H1 (cell line): ENCODE data around the gene DPP10. TPM values are rescaled to one million over a fixed set of nuclear protein-coding genes. Genes with fewer than 3 reads are reported as not detected.

Experiments
- CTCF ChIA-PET: fragments of 300-600 bp; sonication (Branson Sonifier 250); formaldehyde crosslinking; loops from one replicate; lab custom pipeline; 2021; ENCODE audit not compliant: partially characterized antibody; lab: Charles Lee
- POLR2A ChIA-PET: fragments of 300-600 bp; sonication (Branson Sonifier 250); formaldehyde crosslinking; loops from one replicate; lab custom pipeline; 2021; ENCODE audit warnings: inconsistent platforms; ENCODE audit not compliant: partially characterized antibody; lab: Charles Lee
- DNase-seq, 2 experiments: peaks; one replicate each; pipeline versions ENCODE4 v3.0.0 to v3.0.0-alpha.2; 2010 to 2022; ENCODE audit warnings: low spot score in 2 of 2, low read depth in 1 of 2, mixed read lengths in 1 of 2
- FAIRE-seq: peaks from 2 replicates; lab custom pipeline; 2011; peaks lifted over from hg19 to GRCh38; lab: Jason Lieb, UNC
- H2AFZ ChIP-seq: 2 replicates; pipeline ENCODE4 v1.8.1; 2012; ENCODE audit warnings: low read length, inconsistent platforms
- H2AK5ac ChIP-seq: 2 replicates; pipeline ENCODE4 v1.6.1; 2013; ENCODE audit warnings: low read depth, low read length
- H2BK120ac ChIP-seq: replicated peaks from 2 replicates; pipeline ENCODE3; 2013; ENCODE audit warnings: low read depth, low read length, inconsistent platforms
- H2BK12ac ChIP-seq: 2 replicates; pipeline ENCODE4 v1.6.1; 2013; ENCODE audit warnings: low read depth, low read length
- H2BK15ac ChIP-seq: 2 replicates; pipeline ENCODE4 v1.6.1; 2013; ENCODE audit warnings: low read length
- H2BK20ac ChIP-seq: 2 replicates; pipeline ENCODE4 v1.6.1; 2013; ENCODE audit warnings: low read length
- H2BK5ac ChIP-seq: 2 replicates; pipeline ENCODE4 v1.6.1; 2013; ENCODE audit warnings: low read depth, low read length
- H3K14ac ChIP-seq: 2 replicates; pipeline ENCODE4 v1.6.1; 2013; ENCODE audit warnings: inconsistent platforms; ENCODE audit not compliant: insufficient read length
- H3K18ac ChIP-seq: 2 replicates; pipeline ENCODE4 v1.6.1; 2013; ENCODE audit warnings: low read length; ENCODE audit errors: extremely low read depth
- H3K23ac ChIP-seq: 2 replicates; pipeline ENCODE4 v1.6.1; 2013; ENCODE audit warnings: inconsistent platforms; ENCODE audit not compliant: insufficient read length
- H3K23me2 ChIP-seq: 2 replicates; pipeline ENCODE4 v1.6.1; 2013; ENCODE audit warnings: low read depth, low read length
- H3K27ac ChIP-seq: 2 replicates; pipeline ENCODE4 v1.6.1; 2011; ENCODE audit warnings: low read depth, low read length, inconsistent platforms
- H3K27me3 ChIP-seq, 4 experiments: replicated peaks in 1 of 4; 1 replicate in 1 of 4; 2 replicates in 3 of 4; pipeline versions ENCODE4 v1.6.1 to v1.8.1; 2011 to 2013; ENCODE audit warnings: low read length in 3 of 4, mild to moderate bottlenecking in 3 of 4, inconsistent platforms in 2 of 4, mixed read lengths in 2 of 4, moderate library complexity in 1 of 4; ENCODE audit not compliant: control insufficient read depth in 3 of 4, insufficient read depth in 3 of 4; ENCODE audit errors: extremely low read depth in 1 of 4
- H3K36me3 ChIP-seq, 4 experiments: 2 replicates each; pipeline versions ENCODE4 v1.6.1 to v1.8.1; 2011 to 2013; ENCODE audit warnings: mild to moderate bottlenecking in 4 of 4, low read length in 3 of 4, moderate library complexity in 2 of 4, control low read depth in 1 of 4, inconsistent platforms in 1 of 4; ENCODE audit not compliant: insufficient read depth in 4 of 4, control insufficient read depth in 2 of 4
- H3K4ac ChIP-seq: replicated peaks from 2 replicates; pipeline ENCODE3; 2013; ENCODE audit warnings: low read length, low read depth, mixed read lengths, inconsistent platforms; ENCODE audit not compliant: insufficient read length
- H3K4me1 ChIP-seq, 4 experiments: replicated peaks in 1 of 4; 1 replicate in 1 of 4; 2 replicates in 3 of 4; pipeline versions ENCODE4 v1.6.1 to v1.8.1; 2011 to 2013; ENCODE audit warnings: low read length in 3 of 4, inconsistent platforms in 2 of 4, mixed read lengths in 1 of 4; ENCODE audit not compliant: insufficient read depth in 4 of 4, control insufficient read depth in 3 of 4
- H3K4me2 ChIP-seq, 2 experiments: 2 replicates each; pipeline versions ENCODE4 v1.6.1 to v1.8.1; 2011 to 2013; ENCODE audit warnings: low read depth in 2 of 2, low read length in 2 of 2, control low read depth in 1 of 2, inconsistent platforms in 1 of 2, mild to moderate bottlenecking in 1 of 2; ENCODE audit not compliant: insufficient read depth in 1 of 2
- H3K4me3 ChIP-seq, 4 experiments: fragments of 200-600, 300-600 bp in 1 of 4; sonication (generic), shearing (Covaris generic), sonication (Bioruptor Twin) in 1 of 4; 2 replicates each; pipeline versions ENCODE4 v1.5.1 to v1.8.1; 2011 to 2016; ENCODE audit warnings: low read length in 4 of 4, low read depth in 3 of 4, control low read depth in 2 of 4, inconsistent platforms in 2 of 4, mild to moderate bottlenecking in 2 of 4, mixed read lengths in 1 of 4, moderate library complexity in 1 of 4; ENCODE audit not compliant: insufficient read depth in 2 of 4; ENCODE audit errors: extremely low read depth in 1 of 4
- H3K56ac ChIP-seq: replicated peaks from 2 replicates; pipeline ENCODE3; 2013; ENCODE audit warnings: low read depth, mild to moderate bottlenecking, mixed read lengths, low read length, inconsistent platforms; ENCODE audit not compliant: insufficient read length
- H3K79me1 ChIP-seq: 2 replicates; pipeline ENCODE4 v1.6.1; 2013; ENCODE audit warnings: low read depth, low read length, control low read depth
- H3K79me2 ChIP-seq, 2 experiments: 2 replicates each; pipeline versions ENCODE4 v1.6.1 to v1.8.1; 2012 to 2013; ENCODE audit warnings: low read length in 2 of 2, mild to moderate bottlenecking in 2 of 2, inconsistent platforms in 1 of 2; ENCODE audit not compliant: insufficient read depth in 2 of 2, control insufficient read depth in 1 of 2
- H3K9ac ChIP-seq, 4 experiments: replicated peaks in 1 of 4; 1 replicate in 1 of 4; 2 replicates in 3 of 4; pipeline versions ENCODE4 v1.6.1 to v1.8.1; 2011 to 2013; ENCODE audit warnings: low read depth in 3 of 4, low read length in 3 of 4, control low read depth in 2 of 4, mild to moderate bottlenecking in 2 of 4, moderate library complexity in 2 of 4, inconsistent platforms in 1 of 4; ENCODE audit errors: extremely low read depth in 1 of 4
- H3K9me3 ChIP-seq, 2 experiments: 2 replicates each; pipeline versions ENCODE4 v1.6.1 to v1.8.1; 2012 to 2013; ENCODE audit warnings: mild to moderate bottlenecking in 2 of 2, moderate library complexity in 2 of 2, control low read depth in 1 of 2, inconsistent platforms in 1 of 2, low read depth in 1 of 2, low read length in 1 of 2, mixed read lengths in 1 of 2; ENCODE audit not compliant: insufficient read depth in 2 of 2
- H4K20me1 ChIP-seq, 2 experiments: replicated peaks in 1 of 2; 2 replicates each; pipeline versions ENCODE3 to v1.8.1; 2011 to 2013; ENCODE audit warnings: inconsistent platforms in 2 of 2, low read length in 2 of 2, mild to moderate bottlenecking in 1 of 2; ENCODE audit not compliant: insufficient read depth in 2 of 2, control insufficient read depth in 1 of 2
- H4K5ac ChIP-seq: 2 replicates; pipeline ENCODE4 v1.6.1; 2013; ENCODE audit warnings: low read length, low read depth, mixed read lengths, inconsistent platforms; ENCODE audit not compliant: insufficient read length
- H4K8ac ChIP-seq: 2 replicates; pipeline ENCODE4 v1.8.0; 2013; ENCODE audit warnings: mild to moderate bottlenecking, moderate library complexity, low read length, inconsistent platforms; ENCODE audit not compliant: insufficient read depth; ENCODE audit errors: extremely low read depth
- H4K91ac ChIP-seq: replicated peaks from 2 replicates; pipeline ENCODE3; 2013; ENCODE audit warnings: low read length, mixed read lengths, inconsistent platforms; ENCODE audit not compliant: insufficient read length
- ASH2L ChIP-seq: fragments of 200-600, 300-600 bp; sonication (generic); IDR thresholded peaks from one replicate; pipeline ENCODE4 v1.7.1; 2017; ENCODE audit warnings: low read length
- BCL11A ChIP-seq, 2 experiments: IDR thresholded peaks; one replicate each; pipeline ENCODE4 v1.6.1; 2011; ENCODE audit warnings: low read depth in 2 of 2, low read length in 2 of 2, mild to moderate bottlenecking in 2 of 2
- BRCA1 ChIP-seq: IDR thresholded peaks from 2 replicates; pipeline ENCODE4 v1.6.1; 2012; ENCODE audit warnings: low read depth, low read length, improper control_type of control experiment
- CBX5 ChIP-seq: fragments of 300-800, 300-1000 bp; sonication (generic); IDR thresholded peaks from 2 replicates; pipeline ENCODE4 v1.7.1; 2016; ENCODE audit warnings: antibody characterized with exemption, low read length, low read depth
- CTBP2 ChIP-seq: IDR thresholded peaks from 2 replicates; pipeline ENCODE4 v1.7.0; 2011; ENCODE audit warnings: borderline replicate concordance, mild to moderate bottlenecking, moderate library complexity, mixed read lengths, low read length; ENCODE audit not compliant: insufficient read depth, insufficient read length
- HDAC6 ChIP-seq: IDR thresholded peaks from one replicate; pipeline ENCODE4 v1.7.1; 2012; ENCODE audit warnings: low read depth, mild to moderate bottlenecking, inconsistent platforms, low read length, moderate library complexity
- JUND ChIP-seq: IDR thresholded peaks from 2 replicates; pipeline ENCODE4 v1.6.1; 2011; ENCODE audit warnings: mild to moderate bottlenecking, improper control_type of control experiment, low read length
- NRF1 ChIP-seq: IDR thresholded peaks from 2 replicates; pipeline ENCODE4 v1.6.1; 2011; ENCODE audit warnings: mild to moderate bottlenecking, low read depth, low read length, improper control_type of control experiment
- SP4 ChIP-seq: IDR thresholded peaks from 2 replicates; pipeline ENCODE4 v1.6.1; 2012; ENCODE audit warnings: low read length, inconsistent platforms
- SUZ12 ChIP-seq: fragments of 200-600 bp; sonication (generic); IDR thresholded peaks from 2 replicates; pipeline ENCODE4 v1.6.1; 2012; ENCODE audit warnings: mild to moderate bottlenecking, inconsistent platforms, low read length, moderate library complexity, mixed read lengths
- TBP ChIP-seq: IDR thresholded peaks from 2 replicates; pipeline ENCODE4 v1.6.1; 2011; ENCODE audit warnings: low read depth, low read length, improper control_type of control experiment
- WGBS, 2 experiments: shearing (Covaris generic) in 1 of 2; methylation state at CpG; one replicate each; pipeline versions ENCODE4 v1.1.6 to v1.1.7; 2013 to 2015; ENCODE audit warnings: low lambda C conversion rate in 2 of 2, mixed read lengths in 2 of 2, inconsistent platforms in 1 of 2, low coverage in 1 of 2, missing lambda C conversion rate in 1 of 2; ENCODE audit not compliant: insufficient replicate concordance in 2 of 2, insufficient coverage in 1 of 2, insufficient read length in 1 of 2; ENCODE audit errors: extremely low coverage in 1 of 2, missing lambda C conversion rate in 1 of 2; 5-methylcytosine and 5-hydroxymethylcytosine counted together
- polyA plus RNA-seq, 7 experiments: library from polyadenylated mRNA; depleted of rRNA in 3 of 7; stranded (reverse) in 5 of 7; unstranded in 2 of 7; fragments of >200 nt in 5 of 7; fragments of 200-250 nt in 2 of 7; gene quantifications; 1 replicate in 5 of 7; 2 replicates in 1 of 7; 4 replicates in 1 of 7; pipeline versions ENCODE4 v1.2.1 to v1.2.3, GENCODE V29; 2011 to 2013; ENCODE audit warnings: missing spikeins in 2 of 7, mixed read lengths in 2 of 7
- total RNA-seq: library from RNA; stranded (reverse); fragmentation: NEBNext Ultra II Directional; extraction: Animal tissue kit (Norgen Biotek cat#: 25700); gene quantifications from 2 replicates; pipeline ENCODE4 v1.2.1, GENCODE V29; 2021
- TF ChIP-seq, protein P1 (sequence below): IDR thresholded peaks from 2 replicates; pipeline ENCODE4 v1.6.1; 2012; ENCODE audit warnings: low read length, inconsistent platforms
- TF ChIP-seq, protein P2 (sequence below): IDR thresholded peaks from 2 replicates; pipeline ENCODE4 v1.6.1; 2011; ENCODE audit warnings: low read depth, mild to moderate bottlenecking, low read length; ENCODE audit not compliant: insufficient read depth

Gene DPP10
- total and polyA plus RNA-seq, 2 of the 8 experiments (the other 6 are each of a cell fraction or from before 2014, with no cell fraction given): 3.3 to 7.2 TPM

DNA sequence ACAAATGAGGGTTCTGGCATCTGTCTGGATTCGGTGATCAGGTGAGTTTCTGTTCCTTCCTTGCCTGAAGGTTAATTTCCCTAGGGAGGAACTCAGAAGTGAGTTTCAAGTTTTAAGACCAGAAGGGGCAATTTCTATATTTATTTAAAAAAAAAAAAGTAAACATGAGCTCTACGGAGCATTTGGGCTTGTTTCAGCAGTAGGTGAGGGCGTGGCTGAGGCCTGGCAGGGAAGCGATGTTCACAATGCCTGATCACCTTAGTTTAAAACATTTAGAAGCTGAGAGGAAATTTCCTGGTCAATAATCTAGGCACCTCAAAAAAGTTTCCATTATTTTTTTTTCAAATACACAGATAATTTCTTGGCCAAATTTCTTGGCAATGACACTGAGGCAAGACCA is 629.1 kb downstream of the DPP10 start:
- FAIRE-seq (no peak), DNase-seq (no peak)
- Histone ChIP-seq H2AFZ (no peak overlapping the region), H3K14ac (no peak overlapping the region), H2BK20ac (no peak overlapping the region), H2AK5ac (no peak overlapping the region), H3K36me3 (no peaks in the 10 kb centered on the region), H3K27ac (no peak overlapping the region), H2BK120ac (no peak overlapping the region), H2BK5ac (no peak overlapping the region), H3K9ac (no peak overlapping the region), H2BK15ac (no peak overlapping the region), H2BK12ac (no peak overlapping the region), H3K18ac (no peak overlapping the region), H3K4me3 (no peak overlapping the region), H4K8ac (no peak overlapping the region), H3K4me2 (no peak overlapping the region), H3K23ac (no peak overlapping the region), H3K9me3 (no peaks in the 10 kb centered on the region; a peak in 1 of 4 replicates), H3K27me3 (no peaks in the 10 kb centered on the region), H3K79me2 (no peaks in the 10 kb centered on the region), H4K5ac (no peak overlapping the region), H3K79me1 (no peaks in the 10 kb centered on the region), H3K4me1 (no peaks in the 10 kb centered on the region), H3K23me2 (no peaks in the 10 kb centered on the region), H4K20me1 (no peaks in the 10 kb centered on the region), H3K56ac (no peak overlapping the region), H3K4ac (no peak overlapping the region), H4K91ac (no peak overlapping the region)
- POLR2A ChIA-PET: no interaction called here
- CTCF ChIA-PET: interaction anchor here (0.6 to 0.7 kb wide), 3 partner anchors 351 to 1206 kb away, joined by 3 read pairs; no protein-coding TSS in a partner anchor
- no peak for TF ChIP-seq SUZ12
- no peak for TF ChIP-seq CTBP2
- no peak for TF ChIP-seq HDAC6
- TF ChIP-seq BRCA1: no peak
- TF ChIP-seq CBX5: no peak
- TF ChIP-seq, protein P1, sequence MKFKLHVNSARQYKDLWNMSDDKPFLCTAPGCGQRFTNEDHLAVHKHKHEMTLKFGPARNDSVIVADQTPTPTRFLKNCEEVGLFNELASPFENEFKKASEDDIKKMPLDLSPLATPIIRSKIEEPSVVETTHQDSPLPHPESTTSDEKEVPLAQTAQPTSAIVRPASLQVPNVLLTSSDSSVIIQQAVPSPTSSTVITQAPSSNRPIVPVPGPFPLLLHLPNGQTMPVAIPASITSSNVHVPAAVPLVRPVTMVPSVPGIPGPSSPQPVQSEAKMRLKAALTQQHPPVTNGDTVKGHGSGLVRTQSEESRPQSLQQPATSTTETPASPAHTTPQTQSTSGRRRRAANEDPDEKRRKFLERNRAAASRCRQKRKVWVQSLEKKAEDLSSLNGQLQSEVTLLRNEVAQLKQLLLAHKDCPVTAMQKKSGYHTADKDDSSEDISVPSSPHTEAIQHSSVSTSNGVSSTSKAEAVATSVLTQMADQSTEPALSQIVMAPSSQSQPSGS: no peak
- TF ChIP-seq TBP: no peak
- no peak for TF ChIP-seq BCL11A (IDR thresholded peaks at IDR 0.05; ENCODE audit: low read depth in 2 of 2, low read length in 2 of 2)
- TF ChIP-seq SP4: no peak
- TF ChIP-seq ASH2L: no peak
- TF ChIP-seq, protein P2, sequence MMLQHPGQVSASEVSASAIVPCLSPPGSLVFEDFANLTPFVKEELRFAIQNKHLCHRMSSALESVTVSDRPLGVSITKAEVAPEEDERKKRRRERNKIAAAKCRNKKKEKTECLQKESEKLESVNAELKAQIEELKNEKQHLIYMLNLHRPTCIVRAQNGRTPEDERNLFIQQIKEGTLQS: no peak
- TF ChIP-seq NRF1: no peak
- no peak for TF ChIP-seq JUND
- whole genome bisulfite sequencing, 2 experiments: 86% methylated on average over 4 of the region's 4 CpGs; no CpG with 5 or more reads in 1 of the 2 experiments
